LHCN-M2 (cell line): Measurements from ENCODE around the gene WDR73. TPM values are rescaled to one million over a fixed set of nuclear protein-coding genes. Genes with fewer than 3 reads are reported as not detected.
"Not testable (repeated sequence)": the region's sequence is repeated elsewhere in the genome, so short reads cannot be mapped to it uniquely, and the experiment has no call there.

Source experiments
- DNase-seq: peaks from one replicate; pipeline ENCODE4 v3.0.0-alpha.2; 2012; ENCODE audit warnings: low read depth
- total RNA-seq: library from RNA; depleted of rRNA; stranded (reverse); fragments of >200 nt; gene quantifications from 2 replicates; pipeline ENCODE4 v1.2.3, GENCODE V29; 2014

Gene WDR73
- total RNA-seq, 1 experiment from 2014 or later = 17.3 TPM

GRCh38 chr15:84658080-84658787 is 4.2 kb upstream of the WDR73 start, which contains the start of gene NMB:
Gene NMB, minus strand, starts transcription at chr15:84658199. Its CDS starts 47 bp downstream, at chr15:84658152.
- peak; percentile 67 for DNase-seq

GRCh38 chr15:84657748-84658079 is 3.6 kb upstream of the WDR73 start:
- DNase-seq = no peak

- no peak for DNase-seq
Observed at GRCh38 chr15:84656972-84657371, 2.9 kb upstream of the WDR73 start.

DNA sequence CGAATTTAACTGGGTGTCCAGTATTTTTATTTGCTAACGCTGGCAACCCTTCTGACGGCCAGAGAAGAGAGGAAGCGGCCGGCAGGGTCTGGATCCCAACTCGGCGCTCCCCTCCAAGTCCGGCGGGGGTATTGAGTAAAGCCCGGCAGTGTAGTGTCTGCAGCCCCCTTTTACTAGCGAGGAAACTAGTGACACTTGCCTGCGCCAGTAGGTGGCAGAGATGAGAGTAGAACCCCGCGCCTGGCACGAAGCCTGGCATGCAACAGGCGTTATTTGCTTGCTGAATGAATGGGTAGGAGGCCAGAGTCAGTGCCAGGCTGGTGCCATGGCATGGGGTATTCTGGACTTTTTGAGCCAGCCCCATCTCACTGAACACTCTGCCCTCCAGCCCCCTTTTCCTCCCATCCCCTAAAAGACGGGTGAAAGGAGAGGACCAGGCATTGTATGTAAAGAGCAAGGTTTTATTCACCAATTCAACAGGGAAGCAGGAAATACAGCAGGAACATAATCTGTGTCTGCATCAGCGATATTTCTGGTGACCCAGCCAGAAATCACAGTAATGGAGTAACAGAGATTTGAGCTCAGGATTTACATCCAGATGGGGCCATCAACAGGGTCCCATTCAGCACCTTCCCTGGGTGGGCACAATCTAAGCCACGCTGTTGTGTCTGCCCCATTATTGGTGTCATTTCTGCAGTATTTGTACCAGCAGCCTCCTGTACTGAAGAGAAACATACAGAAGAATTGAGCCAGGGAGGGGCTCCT is 788 bp upstream of the WDR73 start:
- peak; percentile 85 for DNase-seq

GRCh38 chr15:84653584-84653909 is 536 bp downstream of the WDR73 start:
- no peak for DNase-seq

- peak; percentile 29 for DNase-seq
Observed at GRCh38 chr15:84649706-84650105, 4.4 kb downstream of the WDR73 start.

DNA sequence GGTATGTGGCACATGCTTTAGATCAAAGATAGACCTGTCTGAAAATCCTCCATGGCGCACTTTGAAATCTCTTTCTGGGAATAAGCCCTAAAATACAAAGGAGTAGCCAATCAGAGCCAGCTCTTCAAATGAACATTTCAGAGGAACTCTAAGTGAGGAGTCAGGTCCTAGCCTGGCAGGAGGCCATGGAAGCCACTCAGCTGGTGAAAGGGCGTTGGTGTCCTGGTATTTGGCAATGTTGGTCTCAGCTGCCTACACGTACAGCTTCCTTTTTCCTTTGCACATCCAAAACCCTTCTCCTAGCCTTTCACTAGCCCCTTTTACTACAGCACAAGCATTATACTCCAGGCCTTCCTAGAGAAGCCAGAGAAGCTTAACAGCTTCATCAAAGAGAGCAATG is 5.5 kb downstream of the WDR73 start:
- DNase-seq = peak; percentile 31

GRCh38 chr15:84647726-84648125 is 6.4 kb downstream of the WDR73 start:
- DNase-seq = no peak

DNA sequence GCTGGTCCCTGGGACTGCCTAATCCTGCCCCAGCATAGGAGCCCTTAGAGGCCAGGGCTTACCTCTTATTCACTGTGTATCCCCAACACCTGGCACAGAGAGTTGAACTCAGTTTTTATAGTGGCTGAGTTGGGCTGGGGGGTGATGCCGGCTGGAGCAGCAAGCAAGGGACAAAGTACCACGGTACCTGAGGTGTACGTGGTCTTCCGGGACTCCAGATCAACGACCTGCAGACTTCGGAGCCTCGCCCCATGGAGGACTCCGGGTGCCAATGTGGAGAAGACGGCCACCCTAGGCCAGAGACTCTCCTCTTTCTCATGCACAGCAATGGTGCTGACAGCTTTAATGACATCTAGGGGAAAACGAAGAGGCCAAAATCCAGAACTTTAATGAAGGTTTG is 8.1 kb downstream of the WDR73 start:
- no peak for DNase-seq

DNA sequence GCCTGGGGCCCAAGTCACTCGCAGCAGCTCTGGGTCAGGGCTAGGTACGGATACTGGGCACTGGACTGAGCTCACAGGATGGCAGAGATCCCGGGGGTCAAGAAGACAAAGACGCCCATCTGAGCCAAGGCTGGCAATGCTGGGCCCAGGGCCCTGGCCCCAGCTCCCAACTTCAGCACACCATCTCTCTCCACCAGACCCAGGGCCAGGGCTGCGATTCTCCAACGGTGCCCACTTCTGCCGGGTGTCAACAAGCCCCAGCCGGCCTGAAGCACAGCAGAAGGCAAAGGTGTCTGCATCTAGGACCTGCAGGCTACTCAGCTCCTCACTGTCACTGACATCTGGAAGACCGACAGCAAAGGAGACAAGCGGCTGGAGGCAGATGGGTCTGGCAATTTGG is 8.6 kb downstream of the WDR73 start:
- DNase-seq = no peak

DNA sequence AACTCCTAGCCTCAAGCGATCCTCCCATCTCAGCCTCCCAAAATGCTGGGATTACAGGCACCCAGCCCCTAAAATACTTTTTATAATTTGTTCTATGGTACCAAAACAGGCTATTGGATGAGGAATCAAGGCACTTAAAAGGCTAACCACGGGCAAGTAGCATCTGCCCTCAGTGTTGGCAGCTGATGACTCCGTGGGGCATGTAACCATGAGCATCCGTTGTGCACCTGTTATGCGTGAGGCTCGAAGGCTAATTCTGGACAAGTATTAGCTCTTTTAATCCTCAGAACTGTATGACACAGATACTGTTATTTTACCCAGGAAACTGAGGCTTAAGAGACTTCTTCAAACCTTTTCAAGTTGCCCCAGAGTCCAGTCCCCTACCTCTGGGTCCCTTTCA is 10.2 kb downstream of the WDR73 start:
- DNase-seq = no peak

DNA sequence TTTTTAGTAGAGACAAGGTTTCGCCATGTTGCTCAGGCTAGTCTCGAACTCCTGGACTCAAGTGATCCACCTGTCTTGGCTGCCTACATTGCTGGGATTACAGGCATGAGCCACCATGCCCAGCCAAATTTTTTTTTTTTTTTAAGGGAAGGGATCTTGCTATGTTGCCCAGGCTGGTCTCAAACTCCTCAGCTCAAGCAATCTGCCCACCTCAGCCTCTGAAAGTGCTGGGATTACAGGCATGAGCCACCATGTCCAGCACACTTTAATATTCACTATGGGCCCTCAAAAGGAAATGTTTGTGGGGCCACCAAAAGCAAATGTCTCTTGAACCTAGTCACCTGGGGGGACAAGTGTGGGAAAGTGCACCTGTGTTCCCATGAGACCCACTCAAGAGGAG is 11.4 kb downstream of the WDR73 start:
- not testable (repeated sequence) for DNase-seq

DNA sequence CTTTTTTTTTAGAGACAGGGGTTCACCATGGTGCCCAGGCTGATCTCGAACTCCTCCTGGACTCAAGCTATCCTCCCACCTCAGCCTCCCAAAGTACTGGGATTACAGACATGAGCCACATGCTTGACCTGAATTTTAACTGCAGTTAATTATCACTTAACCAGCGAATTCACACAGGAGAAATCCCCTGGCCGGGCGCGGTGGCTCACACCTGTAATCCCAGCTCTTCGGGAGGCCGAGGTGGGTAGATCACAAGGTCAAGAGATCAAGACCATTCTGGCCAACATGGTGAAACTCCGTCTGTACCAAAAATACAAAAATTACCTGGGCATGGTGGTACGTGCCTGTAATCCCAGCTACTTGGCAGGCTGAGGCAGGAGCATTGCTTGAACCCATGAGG is 12.2 kb downstream of the WDR73 start:
- DNase-seq = not testable (repeated sequence)

DNA sequence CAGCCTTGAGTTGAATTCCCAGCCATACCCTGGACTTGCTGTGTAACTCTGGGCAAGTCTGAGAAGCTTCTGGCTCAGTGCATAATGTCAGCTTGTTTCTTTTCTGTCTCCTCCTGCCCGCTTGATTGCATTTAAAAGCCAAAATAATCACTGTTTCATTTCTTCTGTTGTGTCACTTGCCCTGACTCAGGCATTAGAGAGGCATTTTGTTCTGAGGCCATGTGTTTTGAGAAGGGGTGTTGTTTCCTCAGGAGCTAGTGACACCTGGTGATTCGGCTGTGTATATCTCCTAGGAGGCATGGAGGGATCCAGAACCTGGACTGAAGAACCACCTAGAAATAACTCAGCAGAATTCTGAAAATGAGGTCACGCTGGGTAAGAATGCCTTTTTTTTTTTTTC is 16.0 kb downstream of the WDR73 start:
- peak; percentile 39 for DNase-seq

DNA sequence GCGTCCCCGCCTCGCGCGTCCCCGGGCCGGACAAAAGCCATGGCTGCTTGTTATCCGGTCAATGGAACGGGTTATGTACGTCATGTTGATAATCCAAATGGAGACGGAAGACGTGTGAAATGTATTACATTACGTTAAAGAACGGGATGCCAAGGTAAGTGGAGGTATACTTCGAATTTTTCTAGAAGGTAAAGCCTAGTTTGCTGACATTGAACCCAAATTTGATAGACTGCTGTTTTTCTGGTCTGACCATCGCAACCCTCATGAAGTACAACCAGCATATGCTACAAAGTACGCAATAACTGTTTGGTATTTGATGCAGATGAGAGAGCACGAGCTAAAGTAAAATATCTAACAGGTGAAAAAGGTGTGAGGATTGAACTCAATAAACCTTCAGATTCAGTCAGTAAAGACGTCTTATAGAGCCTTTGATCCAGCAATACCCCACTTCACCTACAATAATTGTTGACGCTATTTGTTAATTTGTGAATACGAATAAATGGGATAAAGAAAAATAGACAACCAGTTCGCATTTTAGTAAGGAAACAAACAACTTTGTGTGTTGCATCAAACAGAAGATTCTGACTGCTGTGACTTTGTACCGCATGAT is 19.8 kb downstream of the WDR73 start:
- DNase-seq = no peak

DNA sequence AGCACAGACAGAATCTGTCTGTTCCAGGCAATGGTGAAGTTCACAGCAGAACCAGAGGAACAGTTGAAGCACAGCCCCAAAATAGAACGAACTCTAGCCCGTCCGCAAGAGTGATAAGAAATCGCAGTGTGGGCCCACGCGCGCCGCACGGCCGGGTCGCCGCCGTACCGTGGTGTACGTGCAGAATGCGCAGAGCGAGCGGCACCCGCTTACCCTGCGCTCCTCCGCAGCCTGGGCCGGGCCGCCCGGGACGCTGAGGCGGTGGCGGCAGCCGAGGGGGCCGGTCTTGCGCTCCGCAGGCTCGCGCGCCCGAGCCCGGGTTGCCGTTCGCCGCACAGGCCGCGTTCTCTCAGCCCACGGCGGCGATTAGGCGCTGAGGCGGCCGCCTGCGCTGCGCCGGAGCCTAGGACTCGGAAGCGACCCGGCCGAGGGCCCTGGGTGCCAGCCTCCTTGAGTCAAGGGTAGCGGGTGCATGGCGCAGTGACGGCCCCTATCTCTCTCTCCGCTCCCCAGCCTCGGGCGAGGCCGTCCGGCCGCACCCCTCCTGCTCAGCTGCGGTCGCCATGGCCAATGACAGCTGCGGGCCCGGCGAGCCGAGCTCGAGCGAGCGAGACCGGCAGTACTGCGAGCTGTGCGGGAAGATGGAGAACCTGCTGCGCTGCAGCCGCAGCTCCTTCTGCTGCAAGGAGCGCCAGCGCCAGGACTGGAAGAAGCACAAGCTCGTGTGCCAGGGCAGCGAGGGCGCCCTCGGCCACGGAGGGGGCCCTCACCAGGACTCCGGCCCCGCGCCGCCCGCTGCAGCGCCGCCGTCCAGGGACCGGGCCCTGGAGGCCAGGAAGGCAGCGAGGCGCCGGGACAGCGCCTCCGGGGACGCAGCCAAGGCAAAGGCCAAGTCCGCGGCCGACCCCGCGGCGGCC is 20.5 kb downstream of the WDR73 start:
- peak; percentile 60 for DNase-seq

DNA sequence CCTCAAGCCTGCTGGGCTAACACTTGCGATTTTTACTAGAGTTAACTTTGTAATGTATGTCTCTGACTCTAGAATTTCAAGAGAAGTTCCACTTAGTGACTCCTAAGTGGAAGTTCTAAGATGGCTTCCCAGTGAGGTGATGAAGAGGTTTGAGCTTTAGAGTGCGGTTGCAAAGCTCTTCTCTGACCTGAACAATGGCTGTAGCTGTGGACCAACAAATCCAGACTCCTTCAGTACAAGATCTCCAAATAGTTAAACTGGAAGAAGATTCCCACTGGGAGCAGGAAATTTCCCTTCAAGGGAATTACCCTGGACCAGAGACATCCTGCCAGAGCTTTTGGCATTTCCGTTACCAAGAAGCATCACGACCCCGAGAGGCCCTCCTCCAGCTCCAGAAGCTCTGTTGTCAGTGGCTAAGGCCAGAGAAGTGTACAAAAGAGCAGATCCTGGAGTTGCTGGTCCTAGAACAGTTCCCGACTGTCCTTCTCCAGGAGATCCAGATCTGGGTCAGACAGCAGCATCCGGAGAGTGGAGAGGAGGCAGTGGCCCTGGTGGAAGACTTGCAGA is 22.3 kb downstream of the WDR73 start:
- DNase-seq = no peak

DNA sequence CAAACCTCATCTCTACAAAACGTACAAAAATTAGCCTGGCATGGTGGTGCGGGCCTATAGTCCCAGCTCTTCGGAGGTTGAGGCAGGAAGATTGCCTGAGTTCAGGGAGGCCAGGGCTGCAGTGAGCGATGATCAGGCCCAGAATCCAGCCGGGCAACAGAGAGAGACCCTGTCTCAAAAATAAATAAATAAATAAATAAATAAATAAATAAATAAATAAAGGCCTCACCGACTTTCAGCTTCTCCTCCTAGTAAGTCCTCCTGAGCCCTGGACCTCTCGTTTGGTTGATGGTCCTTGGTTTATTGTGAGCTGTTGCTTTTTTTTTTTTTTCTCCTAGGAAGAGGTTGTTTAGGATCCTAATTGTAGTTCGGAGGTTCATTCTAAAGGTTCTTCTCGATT is 25.1 kb downstream of the WDR73 start:
- DNase-seq = no peak

DNA sequence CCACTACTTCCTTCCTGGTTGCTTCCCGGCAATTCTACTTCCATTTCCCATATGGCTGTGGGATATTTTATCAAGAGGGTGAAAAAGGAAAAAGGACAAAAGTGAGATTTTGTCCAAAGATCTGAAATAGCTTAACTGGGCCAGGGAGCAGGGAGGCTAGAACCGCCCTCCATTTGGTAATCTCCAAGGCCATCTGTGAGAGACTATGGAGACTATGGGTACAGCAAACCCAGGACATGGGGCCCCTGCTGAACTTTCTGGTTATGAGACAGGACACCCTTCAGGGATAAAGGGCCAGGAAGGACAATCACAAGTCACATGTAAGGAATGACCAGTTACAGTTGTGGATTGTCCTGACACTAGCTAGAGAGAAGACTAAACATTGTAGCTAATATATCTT is 29.0 kb downstream of the WDR73 start:
- DNase-seq = no peak

DNA sequence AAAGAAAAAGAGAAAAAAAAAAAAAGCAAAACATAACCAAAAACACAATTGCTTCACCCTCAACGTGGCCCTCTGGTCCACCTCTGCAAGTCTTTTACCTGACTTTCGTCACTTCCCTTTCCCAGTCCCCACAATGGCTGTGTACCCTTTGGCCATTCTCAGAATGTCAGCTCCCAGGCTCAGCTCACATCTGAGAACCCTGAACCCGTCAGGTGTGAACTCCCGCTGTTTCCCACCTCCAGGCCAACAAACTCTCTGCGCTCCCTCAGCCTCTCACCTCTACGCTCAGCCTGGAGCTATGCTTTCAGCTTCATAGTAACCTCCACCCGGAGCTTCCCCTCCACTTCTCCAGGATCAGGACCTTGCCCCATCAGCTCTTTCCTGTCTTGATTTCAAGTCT is 29.7 kb downstream of the WDR73 start:
- no peak for DNase-seq

GRCh38 chr15:84621358-84621979 is 32.6 kb downstream of the WDR73 start:
- DNase-seq = no peak
